MM.1S (cell line): ENCODE measurements around the gene FBXL4.

Experiments used
- EZH2 ChIP-seq: fragments of 300-600 bp; sonication (generic); optimal IDR thresholded peaks from 2 replicates; pipeline ENCODE3; 2017; ENCODE audit warnings: low read depth, mild to moderate bottlenecking, antibody characterized with exemption, low read length, mixed read lengths
- EZH2phosphoT487 ChIP-seq: fragments of 300-600 bp; sonication (generic); IDR thresholded peaks from 2 replicates; pipeline ENCODE4 v1.6.1; 2018; ENCODE audit warnings: antibody characterized with exemption, low read length
- TF ChIP-seq, protein P1 (sequence below): fragments of 300-600 bp; sonication (generic); IDR thresholded peaks from 2 replicates; pipeline ENCODE4 v1.5.1; 2016; ENCODE audit warnings: antibody characterized with exemption, low read length, mixed read lengths

DNA sequence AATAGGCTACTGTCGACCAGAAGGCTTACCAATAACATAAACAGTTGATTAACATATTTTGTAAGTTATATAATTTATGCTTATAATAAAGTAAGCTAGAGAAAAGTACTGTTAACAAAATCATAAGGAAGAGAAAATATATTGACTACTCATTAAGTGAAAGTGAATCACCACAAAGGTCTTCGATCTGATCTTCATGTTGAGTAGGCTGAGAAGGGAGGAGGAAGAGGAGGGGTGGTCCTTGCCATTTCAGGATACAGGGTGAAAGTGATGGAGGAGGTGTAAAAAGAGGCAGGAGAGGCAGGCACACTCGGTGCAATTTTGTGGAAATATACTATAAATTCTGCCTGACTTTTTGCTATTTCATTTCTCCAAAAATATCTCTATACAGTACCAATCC, 10.4 kb downstream of the FBXL4 start:
- TF ChIP-seq, protein P1, sequence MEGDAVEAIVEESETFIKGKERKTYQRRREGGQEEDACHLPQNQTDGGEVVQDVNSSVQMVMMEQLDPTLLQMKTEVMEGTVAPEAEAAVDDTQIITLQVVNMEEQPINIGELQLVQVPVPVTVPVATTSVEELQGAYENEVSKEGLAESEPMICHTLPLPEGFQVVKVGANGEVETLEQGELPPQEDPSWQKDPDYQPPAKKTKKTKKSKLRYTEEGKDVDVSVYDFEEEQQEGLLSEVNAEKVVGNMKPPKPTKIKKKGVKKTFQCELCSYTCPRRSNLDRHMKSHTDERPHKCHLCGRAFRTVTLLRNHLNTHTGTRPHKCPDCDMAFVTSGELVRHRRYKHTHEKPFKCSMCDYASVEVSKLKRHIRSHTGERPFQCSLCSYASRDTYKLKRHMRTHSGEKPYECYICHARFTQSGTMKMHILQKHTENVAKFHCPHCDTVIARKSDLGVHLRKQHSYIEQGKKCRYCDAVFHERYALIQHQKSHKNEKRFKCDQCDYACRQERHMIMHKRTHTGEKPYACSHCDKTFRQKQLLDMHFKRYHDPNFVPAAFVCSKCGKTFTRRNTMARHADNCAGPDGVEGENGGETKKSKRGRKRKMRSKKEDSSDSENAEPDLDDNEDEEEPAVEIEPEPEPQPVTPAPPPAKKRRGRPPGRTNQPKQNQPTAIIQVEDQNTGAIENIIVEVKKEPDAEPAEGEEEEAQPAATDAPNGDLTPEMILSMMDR = no peak
- TF ChIP-seq EZH2phosphoT487 = no peak
- no peak for TF ChIP-seq EZH2
